ENCODE data around the gene EIF5A. TPM values are rescaled to one million over a fixed set of nuclear protein-coding genes. Genes with fewer than 3 reads are reported as not detected.

The EIF5A gene
- total RNA-seq, 4 donors from 2014 or later: 94.4 to 128 (median 120) TPM

GRCh38 chr17:7283471-7284216, 23.8 kb upstream of the EIF5A start:
- no peak overlapping the region for H3K27ac ChIP-seq
- H3K4me1 ChIP-seq: peaks cover 2 to 28% (median 16%) of the 10 kb centered on the region in 4 donors
- TF ChIP-seq CTCF (IDR thresholded peaks at IDR 0.05): no peak

GRCh38 chr17:7284911-7285310, 22.5 kb upstream of the EIF5A start:
- no peaks in the 10 kb centered on the region for H3K9me3 ChIP-seq
- peaks cover 2 to 25% (median 16%) of the 10 kb centered on the region in 4 donors for H3K4me1 ChIP-seq
- TF ChIP-seq POLR2A (IDR thresholded peaks at IDR 0.05): no peak
- H3K27me3 ChIP-seq: no peaks in the 10 kb centered on the region
- DNase-seq: no peak
- H3K4me3 ChIP-seq: no peak overlapping the region
- H3K36me3 ChIP-seq: no peaks in the 10 kb centered on the region
- no peak overlapping the region for H3K27ac ChIP-seq

More at GRCh38 chr17:7283471-7284216, 23.8 kb upstream of the EIF5A start:
- no peaks in the 10 kb centered on the region for H3K9me3 ChIP-seq
- no peak for DNase-seq
- H3K27me3 ChIP-seq: no peaks in the 10 kb centered on the region
- peak overlapping the region in 1 of 4 donors; percentile 61 for H3K4me3 ChIP-seq
- H3K36me3 ChIP-seq: no peaks in the 10 kb centered on the region

- Histone ChIP-seq H3K27me3 (no peaks in the 10 kb centered on the region), H3K27ac (no peak overlapping the region)
Measured at GRCh38 chr17:7285679-7286078, 21.7 kb upstream of the EIF5A start.

GRCh38 chr17:7289256-7290032, 18.0 kb upstream of the EIF5A start:
- Histone ChIP-seq H3K36me3 (no peaks in the 10 kb centered on the region), H3K9me3 (peaks cover 0 to 2% (median 0%) of the 10 kb centered on the region in 4 donors), H3K27me3 (no peaks in the 10 kb centered on the region), H3K4me1 (peaks cover 0 to 23% (median 3%) of the 10 kb centered on the region in 4 donors), H3K4me3 (no peak overlapping the region), H3K27ac (no peak overlapping the region)
- TF ChIP-seq POLR2A (IDR thresholded peaks at IDR 0.05) (no peak), CTCF (IDR thresholded peaks at IDR 0.05) (no peak)
- no peak for DNase-seq

More at GRCh38 chr17:7285679-7286078, 21.7 kb upstream of the EIF5A start:
- H3K4me3 ChIP-seq: no peak overlapping the region
- H3K9me3 ChIP-seq: no peaks in the 10 kb centered on the region
- no peak for DNase-seq
- no peaks in the 10 kb centered on the region for H3K36me3 ChIP-seq
- TF ChIP-seq CTCF (IDR thresholded peaks at IDR 0.05) (no peak), POLR2A (IDR thresholded peaks at IDR 0.05) (no peak)
- peaks cover 2 to 17% (median 16%) of the 10 kb centered on the region in 4 donors for H3K4me1 ChIP-seq

- no peak overlapping the region for H3K4me3 ChIP-seq
- no peaks in the 10 kb centered on the region for H3K27me3 ChIP-seq
- no peak for TF ChIP-seq POLR2A (IDR thresholded peaks at IDR 0.05)
- H3K27ac ChIP-seq: no peak overlapping the region
- no peaks in the 10 kb centered on the region for H3K36me3 ChIP-seq
- peaks cover 0 to 30% (median 10%) of the 10 kb centered on the region in 4 donors for H3K4me1 ChIP-seq
- peaks cover 0 to 3% (median 0%) of the 10 kb centered on the region in 4 donors for H3K9me3 ChIP-seq
- no peak for DNase-seq
Measured at GRCh38 chr17:7290166-7290565, 17.3 kb upstream of the EIF5A start.

GRCh38 chr17:7290685-7291084, 16.7 kb upstream of the EIF5A start:
- Histone ChIP-seq H3K4me1 (peaks cover 0 to 36% (median 10%) of the 10 kb centered on the region in 4 donors), H3K36me3 (no peaks in the 10 kb centered on the region), H3K4me3 (no peak overlapping the region), H3K9me3 (peaks cover 0 to 3% (median 0%) of the 10 kb centered on the region in 4 donors), H3K27ac (no peak overlapping the region), H3K27me3 (no peaks in the 10 kb centered on the region)
- TF ChIP-seq CTCF (IDR thresholded peaks at IDR 0.05) (no peak), POLR2A (IDR thresholded peaks at IDR 0.05) (no peak)
- no peak for DNase-seq

All from Peyer's patch (tissue), 4 donors.